SJCRH30 (cell line): ENCODE data around the gene ZNF385B. TPM values are rescaled to one million over a fixed set of nuclear protein-coding genes. Genes with fewer than 3 reads are reported as not detected.
"Not testable (repeated sequence)": the region's sequence is repeated elsewhere in the genome, so short reads cannot be mapped to it uniquely, and the experiment has no call there.

Experiments used
- DNase-seq, 2 experiments: peaks; one replicate each; pipeline ENCODE4 v3.0.0-alpha.2; 2015 to 2020
- H3K27ac ChIP-seq: fragments of 250-450 bp; sonication (Bioruptor Pico); 2 replicates; pipeline ENCODE4 v1.5.1; 2020; ENCODE audit warnings: mild to moderate bottlenecking, moderate library complexity
- H3K27me3 ChIP-seq: fragments of 250-450 bp; sonication (Bioruptor Pico); 2 replicates; pipeline ENCODE4 v1.5.1; 2020; ENCODE audit warnings: mild to moderate bottlenecking, moderate library complexity
- H3K36me3 ChIP-seq: fragments of 250-450 bp; sonication (Bioruptor Pico); 2 replicates; pipeline ENCODE4 v1.5.1; 2020; ENCODE audit warnings: mild to moderate bottlenecking, moderate library complexity
- H3K4me1 ChIP-seq: fragments of 250-450 bp; sonication (Bioruptor Pico); 2 replicates; pipeline ENCODE4 v1.5.1; 2020; ENCODE audit warnings: mild to moderate bottlenecking, moderate library complexity
- H3K4me3 ChIP-seq: fragments of 250-450 bp; sonication (Bioruptor Pico); 2 replicates; pipeline ENCODE4 v1.5.1; 2020; ENCODE audit warnings: mild to moderate bottlenecking, moderate library complexity
- H3K9me3 ChIP-seq: fragments of 250-450 bp; sonication (Bioruptor Pico); replicated peaks from 2 replicates; pipeline ENCODE4 v1.5.1; 2020; ENCODE audit warnings: mild to moderate bottlenecking, moderate library complexity
- total RNA-seq: library from RNA; depleted of rRNA; stranded (reverse); fragments of >200 nt; shearing (Covaris generic); gene quantifications from 2 replicates; pipeline ENCODE4 v1.2.3, GENCODE V29; 2014

Gene ZNF385B
- total RNA-seq, 1 experiment from 2014 or later = 2.1 TPM

- H3K9me3 ChIP-seq = no peaks in the 10 kb centered on the region
- H3K36me3 ChIP-seq = no peaks in the 10 kb centered on the region
- peaks cover 14% of the 10 kb centered on the region for H3K4me1 ChIP-seq
- no peak overlapping the region for H3K4me3 ChIP-seq
- H3K27me3 ChIP-seq = no peaks in the 10 kb centered on the region
- peak overlapping the region; percentile 43 for H3K27ac ChIP-seq
- DNase-seq = peak; percentile 67 to 79
Observed at GRCh38 chr2:179646862-179647587, 214.4 kb downstream of the ZNF385B start.

- Histone ChIP-seq H3K36me3 (no peaks in the 10 kb centered on the region), H3K27me3 (no peaks in the 10 kb centered on the region), H3K27ac (peak overlapping the region; percentile 43), H3K4me3 (no peak overlapping the region), H3K9me3 (no peaks in the 10 kb centered on the region), H3K4me1 (peaks cover 14% of the 10 kb centered on the region)
- peak in 1 of 2 experiments; percentile 21 for DNase-seq
Observed at GRCh38 chr2:179646173-179646769, 215.1 kb downstream of the ZNF385B start.

DNA sequence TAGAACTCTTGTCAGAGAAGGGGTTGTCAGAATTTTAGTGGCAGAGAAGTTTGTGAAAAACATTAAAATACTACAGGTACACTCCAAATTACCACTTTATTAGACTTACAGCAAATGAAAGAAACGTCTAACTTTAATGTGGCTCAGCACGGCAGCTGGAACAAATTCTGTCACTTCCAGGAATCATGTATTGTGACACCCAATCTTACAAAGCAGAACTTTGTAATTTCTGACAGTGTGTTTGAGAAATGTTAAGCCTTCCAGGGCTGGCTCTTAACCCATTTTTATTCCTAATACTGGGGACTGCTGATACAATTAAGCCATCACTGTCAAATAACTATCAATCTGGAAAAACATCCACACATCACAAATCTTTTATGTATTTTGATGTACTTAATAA lies 216.4 kb downstream of the ZNF385B start:
- H3K36me3 ChIP-seq = no peaks in the 10 kb centered on the region
- H3K27me3 ChIP-seq = no peaks in the 10 kb centered on the region
- peaks cover 22% of the 10 kb centered on the region for H3K4me1 ChIP-seq
- no peak for DNase-seq
- H3K9me3 ChIP-seq = no peaks in the 10 kb centered on the region
- H3K4me3 ChIP-seq = no peak overlapping the region
- H3K27ac ChIP-seq = no peak overlapping the region

DNA sequence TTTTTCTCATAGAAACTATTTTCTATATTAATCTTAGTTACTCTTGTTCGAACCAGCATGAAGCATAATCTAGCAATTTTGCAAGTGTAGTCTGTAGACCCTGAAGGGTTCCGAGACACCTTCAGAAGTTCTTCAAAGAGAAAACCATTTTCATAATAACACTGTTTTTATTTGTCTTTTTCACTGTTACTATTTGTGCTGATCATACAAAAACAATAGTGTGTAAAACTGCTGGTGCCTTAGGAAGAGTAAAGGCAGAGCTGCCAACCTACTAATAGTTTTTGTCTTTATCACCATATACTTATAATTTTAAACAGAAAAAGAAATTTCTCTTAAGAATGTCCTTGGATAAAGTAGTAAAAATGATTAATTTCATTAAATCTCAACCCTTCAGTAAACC lies 218.9 kb downstream of the ZNF385B start:
- Histone ChIP-seq H3K9me3 (no peaks in the 10 kb centered on the region), H3K27me3 (no peaks in the 10 kb centered on the region), H3K4me3 (no peak overlapping the region), H3K4me1 (peaks cover 21% of the 10 kb centered on the region), H3K27ac (no peak overlapping the region), H3K36me3 (no peaks in the 10 kb centered on the region)
- no peak for DNase-seq

GRCh38 chr2:179636995-179637394 lies 224.4 kb downstream of the ZNF385B start:
- no peaks in the 10 kb centered on the region for H3K9me3 ChIP-seq
- H3K27me3 ChIP-seq = no peaks in the 10 kb centered on the region
- H3K4me1 ChIP-seq = peaks cover 9% of the 10 kb centered on the region
- H3K4me3 ChIP-seq = no peak overlapping the region
- no peak overlapping the region for H3K27ac ChIP-seq
- no peak for DNase-seq
- H3K36me3 ChIP-seq = no peaks in the 10 kb centered on the region

DNA sequence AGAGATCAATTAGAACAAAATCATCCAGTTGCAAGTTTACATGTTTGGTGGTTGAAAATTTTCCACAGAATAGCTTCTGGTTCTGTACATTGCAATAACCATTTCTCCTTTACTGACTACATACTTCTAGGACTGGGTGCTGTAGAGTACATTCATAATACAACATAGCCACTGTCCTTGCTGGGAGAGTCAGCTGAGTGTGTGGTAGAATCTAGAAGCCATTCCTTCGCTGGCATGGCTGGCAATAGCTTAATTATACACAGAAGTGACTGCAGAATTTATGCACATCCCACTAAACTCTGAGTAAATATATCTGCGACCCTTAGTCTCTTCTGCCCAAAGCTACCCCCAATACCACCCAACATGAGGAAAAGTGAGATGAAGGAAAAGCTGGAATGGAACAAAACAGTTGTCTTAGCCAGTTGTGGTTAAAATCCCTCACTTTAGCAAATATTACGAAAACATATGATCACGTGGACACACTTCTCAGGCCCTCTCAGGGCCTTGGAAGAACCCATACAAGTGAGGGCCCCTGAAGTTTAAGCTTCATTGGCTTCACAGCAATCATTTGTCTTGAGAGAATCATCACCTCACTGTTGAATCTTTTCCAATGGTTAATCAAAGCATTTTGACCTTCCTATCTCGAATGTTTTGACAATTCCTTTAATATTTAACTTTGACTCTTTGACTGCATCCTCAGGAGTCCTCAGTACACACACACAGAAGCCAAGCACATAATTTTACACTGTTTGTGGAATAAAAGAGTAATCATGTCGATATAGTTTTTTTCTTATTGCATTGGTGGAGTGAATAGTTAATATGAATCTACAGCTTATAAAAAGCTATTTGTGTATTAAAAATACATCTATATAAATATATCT lies 225.1 kb downstream of the ZNF385B start:
- Histone ChIP-seq H3K27me3 (no peaks in the 10 kb centered on the region), H3K9me3 (no peaks in the 10 kb centered on the region), H3K36me3 (no peaks in the 10 kb centered on the region), H3K4me1 (peaks cover 9% of the 10 kb centered on the region), H3K4me3 (no peak overlapping the region), H3K27ac (no peak overlapping the region)
- peak; percentile 7 to 20 for DNase-seq

DNA sequence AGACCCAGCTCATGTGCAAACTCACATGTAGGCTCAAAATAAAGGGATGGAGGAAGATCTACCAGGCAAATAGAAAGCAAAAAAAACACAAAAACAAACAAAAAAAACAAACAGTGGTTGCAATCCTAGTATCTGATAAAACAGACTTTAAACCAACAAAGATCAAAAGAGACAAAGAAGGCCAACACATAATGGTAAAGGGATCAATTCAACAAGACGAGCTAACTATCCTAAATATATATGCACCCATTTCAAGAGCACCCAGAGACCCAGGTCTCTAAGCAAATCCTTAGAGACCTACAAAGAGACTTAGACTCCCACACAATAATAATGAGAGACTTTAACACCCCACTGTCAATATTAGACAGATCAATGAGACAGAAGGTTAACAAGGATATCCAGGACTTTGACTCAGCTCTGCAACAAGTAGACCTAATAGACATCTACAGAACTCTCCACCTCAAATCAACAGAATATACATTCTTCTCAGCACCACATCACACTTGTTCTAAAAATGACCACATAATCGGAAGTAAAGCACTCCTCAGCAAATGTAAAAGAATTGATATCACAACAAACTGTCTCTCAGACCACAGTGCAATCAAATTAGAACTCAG lies 229.5 kb downstream of the ZNF385B start:
- H3K27me3 ChIP-seq, H3K9me3 ChIP-seq, H3K4me1 ChIP-seq, DNase-seq, H3K27ac ChIP-seq, H3K36me3 ChIP-seq, H3K4me3 ChIP-seq: not testable (repeated sequence)

DNA sequence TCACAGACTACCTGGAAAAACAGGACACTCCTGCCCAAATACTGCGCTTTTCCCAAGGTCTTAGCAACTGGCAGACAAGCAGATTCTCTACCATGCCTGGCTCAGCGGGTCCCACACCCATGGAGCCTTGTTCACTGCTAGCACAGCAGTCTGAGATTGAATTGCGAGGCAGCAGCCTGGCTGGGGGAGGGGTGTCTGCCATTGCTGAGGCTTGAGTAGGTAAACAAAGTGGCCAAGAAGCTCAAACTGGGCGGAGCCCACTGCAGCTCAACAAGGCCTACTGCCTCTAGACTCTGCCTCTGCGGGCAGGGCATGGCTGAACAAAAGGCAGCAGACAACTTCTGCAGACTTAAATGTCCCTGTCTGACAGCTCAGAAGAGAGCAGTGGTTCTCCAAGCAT lies 231.6 kb downstream of the ZNF385B start:
- H3K4me1 ChIP-seq, H3K9me3 ChIP-seq, H3K36me3 ChIP-seq, H3K27ac ChIP-seq, H3K27me3 ChIP-seq, DNase-seq, H3K4me3 ChIP-seq: not testable (repeated sequence)

DNA sequence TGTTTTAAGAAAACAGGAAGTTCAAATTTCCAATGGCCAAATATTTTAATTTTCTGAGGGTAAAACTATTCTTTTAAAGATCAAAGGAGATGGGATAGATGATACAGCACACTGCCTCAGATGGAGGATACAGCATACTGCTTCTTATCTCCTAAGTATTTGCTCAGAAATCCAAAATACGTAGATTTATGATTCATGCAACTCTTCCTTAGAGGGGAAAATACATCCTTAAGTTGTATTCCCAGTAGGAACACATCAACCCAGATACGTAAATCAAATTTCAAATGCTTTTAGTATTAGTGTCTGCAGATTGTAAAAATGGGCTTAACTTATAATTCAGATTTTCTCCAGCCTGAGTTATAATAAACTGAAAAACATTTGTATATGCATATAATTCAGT lies 235.2 kb downstream of the ZNF385B start:
- H3K4me3 ChIP-seq = no peak overlapping the region
- H3K27ac ChIP-seq = no peak overlapping the region
- no peaks in the 10 kb centered on the region for H3K4me1 ChIP-seq
- no peak for DNase-seq
- no peaks in the 10 kb centered on the region for H3K27me3 ChIP-seq
- no peaks in the 10 kb centered on the region; the same call in 1 of the 2 replicates for H3K9me3 ChIP-seq
- H3K36me3 ChIP-seq = no peaks in the 10 kb centered on the region

GRCh38 chr2:179622635-179623300 lies 238.6 kb downstream of the ZNF385B start:
- Histone ChIP-seq H3K9me3 (no peaks in the 10 kb centered on the region), H3K27me3 (no peaks in the 10 kb centered on the region), H3K4me1 (no peaks in the 10 kb centered on the region), H3K4me3 (no peak overlapping the region), H3K36me3 (no peaks in the 10 kb centered on the region), H3K27ac (no peak overlapping the region)
- DNase-seq = no peak

- DNase-seq = no peak
- Histone ChIP-seq H3K27ac (no peak overlapping the region), H3K27me3 (no peaks in the 10 kb centered on the region), H3K36me3 (no peaks in the 10 kb centered on the region), H3K9me3 (no peaks in the 10 kb centered on the region), H3K4me3 (no peak overlapping the region), H3K4me1 (no peaks in the 10 kb centered on the region)
Observed at GRCh38 chr2:179622112-179622511, 239.3 kb downstream of the ZNF385B start.

GRCh38 chr2:179619947-179620467 lies 241.4 kb downstream of the ZNF385B start:
- no peaks in the 10 kb centered on the region for H3K9me3 ChIP-seq
- no peaks in the 10 kb centered on the region for H3K4me1 ChIP-seq
- no peaks in the 10 kb centered on the region for H3K36me3 ChIP-seq
- H3K4me3 ChIP-seq = no peak overlapping the region
- no peak overlapping the region for H3K27ac ChIP-seq
- no peak for DNase-seq
- no peaks in the 10 kb centered on the region for H3K27me3 ChIP-seq

DNA sequence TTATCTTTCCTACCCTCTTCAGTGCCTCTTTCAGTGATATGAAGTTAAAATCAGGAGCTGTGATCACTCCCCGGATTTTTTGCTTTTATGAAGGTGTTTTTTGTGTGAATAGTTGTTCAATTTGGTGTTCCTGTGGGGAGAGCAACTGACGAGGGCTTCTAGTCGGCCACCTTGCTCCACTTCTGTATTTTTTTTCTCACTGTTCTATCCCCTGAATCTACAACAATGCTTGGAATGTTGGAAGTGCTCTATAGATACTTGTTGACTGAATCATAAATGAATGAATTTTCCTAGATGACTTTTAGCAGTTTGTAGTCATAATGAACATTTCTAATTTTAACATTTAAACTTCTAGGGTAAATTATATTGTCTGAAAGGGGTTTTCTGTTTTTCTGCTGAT lies 247.3 kb downstream of the ZNF385B start:
- no peak overlapping the region for H3K4me3 ChIP-seq
- no peak overlapping the region for H3K27ac ChIP-seq
- H3K9me3 ChIP-seq = no peaks in the 10 kb centered on the region
- no peak for DNase-seq
- no peaks in the 10 kb centered on the region for H3K27me3 ChIP-seq
- no peaks in the 10 kb centered on the region for H3K4me1 ChIP-seq
- no peaks in the 10 kb centered on the region for H3K36me3 ChIP-seq

DNA sequence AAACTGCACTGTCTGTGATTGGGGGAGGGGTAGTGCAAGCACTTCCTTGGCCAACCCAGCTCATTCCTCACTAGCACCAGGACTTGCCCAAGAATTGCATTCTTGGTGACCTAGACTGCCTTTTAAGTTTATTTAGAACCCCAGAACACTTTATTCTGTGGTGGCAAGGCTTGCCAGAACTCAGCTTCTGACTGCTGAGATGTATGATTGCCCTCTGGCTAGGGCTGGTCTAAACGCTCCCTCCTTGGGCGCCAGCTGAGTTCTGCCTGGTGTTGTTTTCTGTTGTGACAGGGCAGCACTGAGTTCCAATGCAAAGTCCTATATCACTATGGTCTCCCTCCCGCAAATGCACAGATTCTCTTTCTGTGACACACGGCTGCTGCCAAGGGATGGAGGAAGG lies 247.7 kb downstream of the ZNF385B start:
- DNase-seq = no peak
- Histone ChIP-seq H3K27ac (no peak overlapping the region), H3K9me3 (no peaks in the 10 kb centered on the region), H3K4me1 (no peaks in the 10 kb centered on the region), H3K36me3 (no peaks in the 10 kb centered on the region), H3K4me3 (no peak overlapping the region), H3K27me3 (no peaks in the 10 kb centered on the region)
